BJ (cell line): ENCODE measurements around the gene BCL2. TPM values are rescaled to one million over a fixed set of nuclear protein-coding genes. Genes with fewer than 3 reads are reported as not detected.
A peak's percentile ranks its signal among the peaks of the same experiment; 100 is the strongest.

ENCODE experiments used
- CTCF ChIA-PET: fragments of 350-600 bp; formaldehyde crosslinking; extraction: SDS; loops from one replicate; lab custom pipeline; 2021; ENCODE audit warnings: antibody characterized with exemption, inconsistent platforms; lab: Yijun Ruan, JAX
- POLR2A ChIA-PET: fragments of 300-600 bp; sonication (Branson Sonifier 250); formaldehyde crosslinking; extraction: SDS; loops from one replicate; lab custom pipeline; 2021; ENCODE audit warnings: antibody characterized with exemption; lab: Charles Lee
- DNase-seq: peaks from one replicate; pipeline ENCODE4 v3.0.0-alpha.2; 2011; ENCODE audit warnings: low read depth
- H3K27me3 ChIP-seq: 2 replicates; pipeline ENCODE4 v1.6.0; 2011; ENCODE audit warnings: low read length; ENCODE audit not compliant: control insufficient read depth, insufficient read depth
- H3K36me3 ChIP-seq: 2 replicates; pipeline ENCODE4 v1.5.1; 2011; ENCODE audit warnings: low read length; ENCODE audit not compliant: control insufficient read depth, insufficient read depth
- H3K4me3 ChIP-seq: 2 replicates; pipeline ENCODE4 v1.5.1; 2011; ENCODE audit warnings: low read depth, mild to moderate bottlenecking, control low read depth, low read length
- polyA plus RNA-seq: library from polyadenylated mRNA; depleted of rRNA; stranded (reverse); fragments of >200 nt; gene quantifications from 2 replicates; pipeline ENCODE4 v1.2.3, GENCODE V29; 2011
- TF ChIP-seq, protein P1 (sequence below): IDR thresholded peaks from 2 replicates; pipeline ENCODE4 v1.5.1; 2011; ENCODE audit warnings: low read depth, mild to moderate bottlenecking, control low read depth, inconsistent platforms, low read length, moderate library complexity; ENCODE audit not compliant: insufficient read depth

Gene BCL2
- polyA plus RNA-seq, 1 experiment, result 0.15 TPM

DNA sequence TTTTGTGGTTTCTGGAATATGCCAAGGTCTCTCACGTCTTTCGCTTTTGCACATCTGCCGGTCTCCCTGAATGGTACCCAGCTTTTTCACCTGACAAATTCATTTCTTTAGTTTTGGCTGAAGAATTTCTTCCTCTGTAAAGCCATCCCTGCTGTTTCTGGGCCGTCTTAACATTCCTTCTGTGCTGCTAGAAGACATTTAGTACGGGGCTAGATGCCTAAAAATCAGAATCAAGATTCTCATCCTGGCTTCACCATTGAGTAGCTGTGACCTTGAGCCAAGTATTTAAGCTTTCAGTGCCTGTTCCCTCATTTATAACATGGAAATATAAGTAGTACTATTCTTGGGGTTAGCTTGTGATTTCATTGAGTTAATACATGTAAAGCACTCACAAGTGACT is 6.4 kb upstream of the BCL2 start:
- Histone ChIP-seq H3K27me3 (no peaks in the 10 kb centered on the region), H3K4me3 (no peak overlapping the region), H3K36me3 (peaks cover under 1% of the 10 kb centered on the region; the same call in 1 of the 2 replicates)
- CTCF ChIA-PET, result interaction anchor here (1.0 to 7.6 kb wide), 5 partner anchors 14 to 311 kb away, joined by 3 to 76 read pairs (median 4); no protein-coding TSS in a partner anchor
- no peak for DNase-seq
- TF ChIP-seq, protein P1, sequence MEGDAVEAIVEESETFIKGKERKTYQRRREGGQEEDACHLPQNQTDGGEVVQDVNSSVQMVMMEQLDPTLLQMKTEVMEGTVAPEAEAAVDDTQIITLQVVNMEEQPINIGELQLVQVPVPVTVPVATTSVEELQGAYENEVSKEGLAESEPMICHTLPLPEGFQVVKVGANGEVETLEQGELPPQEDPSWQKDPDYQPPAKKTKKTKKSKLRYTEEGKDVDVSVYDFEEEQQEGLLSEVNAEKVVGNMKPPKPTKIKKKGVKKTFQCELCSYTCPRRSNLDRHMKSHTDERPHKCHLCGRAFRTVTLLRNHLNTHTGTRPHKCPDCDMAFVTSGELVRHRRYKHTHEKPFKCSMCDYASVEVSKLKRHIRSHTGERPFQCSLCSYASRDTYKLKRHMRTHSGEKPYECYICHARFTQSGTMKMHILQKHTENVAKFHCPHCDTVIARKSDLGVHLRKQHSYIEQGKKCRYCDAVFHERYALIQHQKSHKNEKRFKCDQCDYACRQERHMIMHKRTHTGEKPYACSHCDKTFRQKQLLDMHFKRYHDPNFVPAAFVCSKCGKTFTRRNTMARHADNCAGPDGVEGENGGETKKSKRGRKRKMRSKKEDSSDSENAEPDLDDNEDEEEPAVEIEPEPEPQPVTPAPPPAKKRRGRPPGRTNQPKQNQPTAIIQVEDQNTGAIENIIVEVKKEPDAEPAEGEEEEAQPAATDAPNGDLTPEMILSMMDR, result no peak
- POLR2A ChIA-PET, result interaction anchor here (0.7 kb wide), 1 partner anchor 111 kb away, joined by 3 read pairs; no protein-coding TSS in a partner anchor

DNA sequence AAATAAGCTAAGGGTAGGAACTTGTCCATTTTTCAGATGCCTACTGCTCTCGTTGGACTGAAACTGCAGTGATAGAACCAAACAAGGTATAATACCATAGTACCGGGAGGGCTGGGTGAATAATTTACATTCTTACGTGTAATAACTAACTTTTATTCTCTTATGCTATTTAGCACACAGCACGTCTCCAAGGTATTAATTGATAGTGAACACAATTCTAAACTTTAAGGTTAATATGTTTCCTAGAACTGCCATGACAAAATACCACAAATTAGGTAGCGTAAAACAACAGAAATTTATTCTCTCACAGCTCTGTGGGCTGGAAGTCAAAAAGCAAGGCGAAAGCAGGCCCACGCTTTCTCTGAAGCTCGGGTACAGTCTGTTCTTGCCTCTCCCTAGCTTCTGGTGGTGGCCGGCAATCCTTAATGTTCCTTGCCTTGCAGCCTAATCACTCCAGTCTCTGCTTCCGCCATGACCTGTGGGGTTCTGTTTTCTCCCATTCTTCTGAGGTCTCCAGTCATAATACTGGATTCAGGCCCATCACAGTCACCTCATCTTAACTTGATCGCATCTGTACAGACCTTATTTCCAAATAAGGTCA is 5.6 kb upstream of the BCL2 start:
- CTCF ChIA-PET, result interaction anchor here (1.0 to 7.6 kb wide), 6 partner anchors 15 to 310 kb away, joined by 3 to 76 read pairs (median 6); no protein-coding TSS in a partner anchor
- POLR2A ChIA-PET, result no interaction called here
- Histone ChIP-seq H3K36me3 (no peaks in the 10 kb centered on the region), H3K27me3 (no peaks in the 10 kb centered on the region), H3K4me3 (no peak overlapping the region)
- DNase-seq, result no peak
- TF ChIP-seq, protein P1, result no peak

DNA sequence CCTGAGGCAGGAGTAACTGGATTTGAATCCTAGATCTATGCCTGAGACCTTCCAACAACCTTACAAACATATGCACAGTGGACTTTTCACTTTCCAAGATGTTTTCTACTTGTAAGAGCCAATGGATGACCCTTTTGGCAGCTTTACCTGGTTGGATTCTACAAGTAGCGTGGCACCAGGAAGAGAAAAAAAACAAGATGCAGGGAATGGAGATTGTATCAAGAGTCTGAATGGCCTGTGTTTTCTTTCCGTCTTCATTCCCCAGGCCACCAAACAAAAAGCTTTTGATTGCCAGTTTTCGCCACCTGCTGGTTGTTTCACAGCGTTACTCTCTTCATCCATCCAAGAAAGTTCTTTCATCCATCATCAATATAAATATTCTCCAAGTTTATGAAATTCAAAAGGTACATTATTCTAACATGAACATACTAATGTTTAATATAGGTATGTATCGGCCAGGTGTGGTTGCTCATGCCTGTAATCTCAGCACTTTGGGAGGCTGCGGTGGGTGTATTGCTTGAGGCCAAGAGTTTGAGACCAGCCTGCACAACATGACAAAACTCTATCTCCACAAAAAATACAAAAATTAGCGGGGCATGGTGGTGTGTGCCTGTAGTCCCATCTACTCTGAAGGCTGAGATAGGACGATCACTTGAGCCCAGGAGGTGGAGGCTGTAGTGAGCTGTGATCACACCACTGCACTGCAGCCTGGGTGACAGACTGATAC is 3.5 kb upstream of the BCL2 start:
- ChIA-PET CTCF (interaction anchor here (0.6 to 7.6 kb wide), 17 partner anchors 9 to 307 kb away, joined by 3 to 76 read pairs (median 5); no protein-coding TSS in a partner anchor), POLR2A (no interaction called here)
- no peak for DNase-seq
- Histone ChIP-seq H3K4me3 (no peak overlapping the region), H3K27me3 (peaks cover 5% of the 10 kb centered on the region), H3K36me3 (no peaks in the 10 kb centered on the region)
- TF ChIP-seq, protein P1, result peak; percentile 80

DNA sequence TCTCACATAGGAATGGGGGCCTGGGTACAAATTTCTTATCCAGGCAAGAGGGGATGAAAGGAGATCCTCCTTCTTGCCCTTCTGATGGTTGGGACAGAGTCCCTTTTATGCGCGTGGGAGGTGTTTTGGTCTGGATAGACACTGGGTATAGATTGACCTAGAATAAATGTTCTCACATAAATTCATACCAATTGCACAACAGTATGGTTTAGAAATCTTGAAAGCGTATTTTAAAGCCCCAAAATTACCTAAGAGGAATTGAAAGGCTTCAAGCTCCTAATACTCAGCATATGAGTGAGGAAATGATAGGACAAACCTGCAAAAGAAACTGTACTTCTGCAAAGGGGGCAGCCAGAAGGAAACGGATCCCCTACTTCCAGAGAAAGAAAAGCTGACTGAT is 2.6 kb upstream of the BCL2 start:
- Histone ChIP-seq H3K27me3 (peaks cover 12% of the 10 kb centered on the region), H3K4me3 (no peak overlapping the region), H3K36me3 (no peaks in the 10 kb centered on the region)
- no peak for DNase-seq
- TF ChIP-seq, protein P1, result no peak
- POLR2A ChIA-PET, result no interaction called here
- CTCF ChIA-PET, result interaction anchor here (0.7 to 7.6 kb wide), 15 partner anchors 10 to 306 kb away, joined by 3 to 76 read pairs (median 5); no protein-coding TSS in a partner anchor

DNA sequence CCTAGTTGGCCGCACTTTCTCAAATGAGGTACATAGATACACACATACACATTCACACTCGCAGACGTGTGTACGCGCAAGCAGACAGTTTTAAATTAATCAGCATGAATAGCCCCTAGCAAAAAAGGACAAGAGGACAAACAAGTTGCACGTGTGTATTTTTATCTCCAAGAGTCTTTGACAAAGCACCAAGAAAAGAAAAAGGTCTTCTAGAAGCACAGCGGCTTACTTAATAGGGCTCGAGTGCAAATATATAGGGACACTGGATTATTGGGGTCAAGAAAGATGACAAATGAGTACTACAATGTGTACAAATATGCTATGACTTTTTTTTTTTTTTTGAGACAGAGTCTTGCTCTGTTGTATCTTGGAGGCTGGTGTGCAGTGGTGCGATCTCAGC is 1.7 kb upstream of the BCL2 start:
- ChIA-PET POLR2A (no interaction called here), CTCF (interaction anchor here (0.9 to 7.6 kb wide), 5 partner anchors 9 to 305 kb away, joined by 3 to 76 read pairs (median 15); no protein-coding TSS in a partner anchor)
- H3K4me3 ChIP-seq, result no peak overlapping the region

More for the DNA sequence above, 1.7 kb upstream of the BCL2 start:
- DNase-seq, result no peak
- Histone ChIP-seq H3K36me3 (no peaks in the 10 kb centered on the region), H3K27me3 (peaks cover 12% of the 10 kb centered on the region)
- TF ChIP-seq, protein P1, result no peak
